WTC11 (cell line): Measurements from ENCODE around the gene CAPNS1. TPM values are rescaled to one million over a fixed set of nuclear protein-coding genes. Genes with fewer than 3 reads are reported as not detected.

Source experiments
- ATAC-seq: fragments of 200-7000 bp; cut with Tn5 transposase; 2 replicates; pipeline ENCODE4 v1.10.0; 2021; ENCODE audit warnings: mild to moderate bottlenecking, moderate library complexity
- CTCF ChIA-PET: fragments of 300-600 bp; sonication (Branson Sonifier 250); formaldehyde crosslinking; loops from one replicate; lab custom pipeline; 2021; ENCODE audit warnings: antibody characterized with exemption; lab: Charles Lee
- POLR2A ChIA-PET: fragments of 350-600 bp; sonication (Branson Sonifier 250); formaldehyde crosslinking; loops from one replicate; lab custom pipeline; 2021; ENCODE audit warnings: antibody characterized with exemption; lab: Charles Lee
- DNase-seq: peaks from one replicate; pipeline ENCODE4 v3.0.0; 2021; ENCODE audit warnings: low spot score
- H3K27ac Mint-ChIP-seq: 2 replicates; pipeline ENCODE4 v1.8.0; 2021; ENCODE audit warnings: mixed read lengths
- H3K27me3 Mint-ChIP-seq: 2 replicates; pipeline ENCODE4 v1.8.0; 2021; ENCODE audit warnings: low read depth, mild to moderate bottlenecking, moderate library complexity, mixed read lengths
- H3K36me3 Mint-ChIP-seq: 2 replicates; pipeline ENCODE4 v1.8.0; 2021; ENCODE audit warnings: mixed read lengths
- H3K4me1 Mint-ChIP-seq: 2 replicates; pipeline ENCODE4 v1.8.0; 2022; ENCODE audit warnings: mixed read lengths
- H3K4me3 Mint-ChIP-seq: 2 replicates; pipeline ENCODE4 v1.8.0; 2021; ENCODE audit warnings: mild to moderate bottlenecking, moderate library complexity, mixed read lengths
- H3K9me3 Mint-ChIP-seq: 2 replicates; pipeline ENCODE4 v1.8.0; 2021; ENCODE audit warnings: mixed read lengths
- HMGA2 ChIP-seq: fragments of 250-450 bp; sonication (Bioruptor Pico); IDR thresholded peaks from 2 replicates; pipeline ENCODE4 v1.4.0; 2021; ENCODE audit warnings: mild to moderate bottlenecking, moderate library complexity
- JUN ChIP-seq: sonication (generic); formaldehyde crosslinking; IDR thresholded peaks from 2 replicates; pipeline ENCODE4 v1.8.0; 2023; ENCODE audit warnings: mild to moderate bottlenecking, missing genetic modification reagents
- MYBL2 ChIP-seq: sonication (generic); formaldehyde crosslinking; IDR thresholded peaks from 2 replicates; pipeline ENCODE4 v1.8.1; 2023; ENCODE audit warnings: mild to moderate bottlenecking, moderate library complexity, missing genetic modification reagents
- NFATC4 ChIP-seq: fragments of 250-450 bp; sonication (Bioruptor Pico); IDR thresholded peaks from 2 replicates; pipeline ENCODE4 v1.9.0; 2021; ENCODE audit warnings: mild to moderate bottlenecking
- TEAD1 ChIP-seq: sonication (generic); formaldehyde crosslinking; IDR thresholded peaks from 2 replicates; pipeline ENCODE4 v1.8.0; 2022; ENCODE audit warnings: mild to moderate bottlenecking, missing genetic modification reagents
- TP53 ChIP-seq: sonication (generic); formaldehyde crosslinking; IDR thresholded peaks from 2 replicates; pipeline ENCODE4 v1.8.1; 2023; ENCODE audit warnings: mild to moderate bottlenecking, missing genetic modification reagents
- total RNA-seq: library from RNA; stranded (reverse); gene quantifications from 3 replicates; pipeline ENCODE4 v1.2.3, GENCODE V29; 2021
- TF ChIP-seq, protein P1 (sequence below): sonication (generic); formaldehyde crosslinking; IDR thresholded peaks from 2 replicates; pipeline ENCODE4 v1.8.1; 2023; ENCODE audit warnings: mild to moderate bottlenecking, missing genetic modification reagents, moderate library complexity
- TF ChIP-seq, protein P2 (sequence below): sonication (generic); formaldehyde crosslinking; IDR thresholded peaks from 2 replicates; pipeline ENCODE4 v1.8.0; 2023; ENCODE audit warnings: mild to moderate bottlenecking, missing genetic modification reagents
- TF ChIP-seq, protein P3 (sequence below): fragments of 250-450 bp; sonication (Bioruptor Pico); IDR thresholded peaks from 2 replicates; pipeline ENCODE4 v1.8.0; 2021; ENCODE audit warnings: mild to moderate bottlenecking
- TF ChIP-seq, protein P4 (sequence below): sonication (generic); formaldehyde crosslinking; IDR thresholded peaks from 2 replicates; pipeline ENCODE4 v1.8.0; 2022; ENCODE audit warnings: mild to moderate bottlenecking, missing genetic modification reagents
- TF ChIP-seq, protein P5 (sequence below): sonication (generic); formaldehyde crosslinking; IDR thresholded peaks from 2 replicates; pipeline ENCODE4 v1.8.1; 2023; ENCODE audit warnings: mild to moderate bottlenecking, missing genetic modification reagents, borderline replicate concordance
- TF ChIP-seq, protein P6 (sequence below): fragments of 250-450 bp; sonication (Bioruptor Pico); IDR thresholded peaks from 2 replicates; pipeline ENCODE4 v1.9.0; 2021; ENCODE audit warnings: mild to moderate bottlenecking
- TF ChIP-seq, protein P7 (sequence below): fragments of 250-450 bp; sonication (Bioruptor Pico); IDR thresholded peaks from 2 replicates; pipeline ENCODE4 v2.1.2; 2022; ENCODE audit warnings: mild to moderate bottlenecking, moderate library complexity
- TF ChIP-seq, protein P8 (sequence below): sonication (generic); formaldehyde crosslinking; IDR thresholded peaks from 2 replicates; pipeline ENCODE4 v1.8.1; 2022; ENCODE audit warnings: missing genetic modification reagents, borderline replicate concordance

Gene CAPNS1
- total RNA-seq, 1 experiment from 2014 or later: 358 TPM

DNA sequence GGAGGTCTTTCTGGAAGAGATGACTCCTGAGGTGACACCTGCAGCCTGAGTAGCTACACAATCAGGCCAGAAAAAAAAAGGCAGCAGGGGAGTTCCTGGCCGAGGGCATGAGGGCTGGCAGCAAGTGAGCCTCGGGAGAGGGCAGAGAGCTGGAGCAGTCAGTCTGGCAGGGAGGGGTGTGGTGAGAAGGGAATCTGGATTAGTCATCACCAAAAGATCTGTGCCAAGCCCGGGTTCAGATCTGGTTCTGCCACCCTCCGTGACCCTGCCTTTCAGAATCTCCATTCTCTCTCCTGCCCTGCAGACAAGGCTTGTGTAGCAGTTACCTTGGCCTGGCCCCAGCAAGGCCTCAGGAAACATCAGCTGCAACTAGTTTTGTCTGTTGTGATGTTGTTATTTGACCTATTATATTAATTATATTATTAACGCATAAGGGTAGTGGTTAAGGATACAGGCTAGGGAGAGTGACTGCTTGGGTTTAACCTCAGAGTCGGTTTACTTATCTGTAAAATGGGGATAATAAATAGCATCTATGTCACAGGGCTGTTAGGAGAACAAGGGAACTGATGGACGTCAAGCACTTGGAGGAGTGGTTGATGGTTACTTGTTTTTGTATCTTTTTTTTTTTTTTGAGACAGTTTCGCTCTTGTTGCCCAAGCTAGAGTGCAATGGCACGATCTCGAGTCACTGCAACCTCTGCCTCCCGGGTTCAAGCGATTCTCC, 2.7 kb upstream of the CAPNS1 start (continued):
- TF ChIP-seq, protein P1, sequence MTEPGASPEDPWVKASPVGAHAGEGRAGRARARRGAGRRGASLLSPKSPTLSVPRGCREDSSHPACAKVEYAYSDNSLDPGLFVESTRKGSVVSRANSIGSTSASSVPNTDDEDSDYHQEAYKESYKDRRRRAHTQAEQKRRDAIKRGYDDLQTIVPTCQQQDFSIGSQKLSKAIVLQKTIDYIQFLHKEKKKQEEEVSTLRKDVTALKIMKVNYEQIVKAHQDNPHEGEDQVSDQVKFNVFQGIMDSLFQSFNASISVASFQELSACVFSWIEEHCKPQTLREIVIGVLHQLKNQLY (CRISPR knock-in tag): no peak
- no peak for TF ChIP-seq NFATC4 (CRISPR knock-in tag)
- TF ChIP-seq, protein P2, sequence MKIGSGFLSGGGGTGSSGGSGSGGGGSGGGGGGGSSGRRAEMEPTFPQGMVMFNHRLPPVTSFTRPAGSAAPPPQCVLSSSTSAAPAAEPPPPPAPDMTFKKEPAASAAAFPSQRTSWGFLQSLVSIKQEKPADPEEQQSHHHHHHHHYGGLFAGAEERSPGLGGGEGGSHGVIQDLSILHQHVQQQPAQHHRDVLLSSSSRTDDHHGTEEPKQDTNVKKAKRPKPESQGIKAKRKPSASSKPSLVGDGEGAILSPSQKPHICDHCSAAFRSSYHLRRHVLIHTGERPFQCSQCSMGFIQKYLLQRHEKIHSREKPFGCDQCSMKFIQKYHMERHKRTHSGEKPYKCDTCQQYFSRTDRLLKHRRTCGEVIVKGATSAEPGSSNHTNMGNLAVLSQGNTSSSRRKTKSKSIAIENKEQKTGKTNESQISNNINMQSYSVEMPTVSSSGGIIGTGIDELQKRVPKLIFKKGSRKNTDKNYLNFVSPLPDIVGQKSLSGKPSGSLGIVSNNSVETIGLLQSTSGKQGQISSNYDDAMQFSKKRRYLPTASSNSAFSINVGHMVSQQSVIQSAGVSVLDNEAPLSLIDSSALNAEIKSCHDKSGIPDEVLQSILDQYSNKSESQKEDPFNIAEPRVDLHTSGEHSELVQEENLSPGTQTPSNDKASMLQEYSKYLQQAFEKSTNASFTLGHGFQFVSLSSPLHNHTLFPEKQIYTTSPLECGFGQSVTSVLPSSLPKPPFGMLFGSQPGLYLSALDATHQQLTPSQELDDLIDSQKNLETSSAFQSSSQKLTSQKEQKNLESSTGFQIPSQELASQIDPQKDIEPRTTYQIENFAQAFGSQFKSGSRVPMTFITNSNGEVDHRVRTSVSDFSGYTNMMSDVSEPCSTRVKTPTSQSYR (CRISPR knock-in tag): no peak
- TF ChIP-seq, protein P3, sequence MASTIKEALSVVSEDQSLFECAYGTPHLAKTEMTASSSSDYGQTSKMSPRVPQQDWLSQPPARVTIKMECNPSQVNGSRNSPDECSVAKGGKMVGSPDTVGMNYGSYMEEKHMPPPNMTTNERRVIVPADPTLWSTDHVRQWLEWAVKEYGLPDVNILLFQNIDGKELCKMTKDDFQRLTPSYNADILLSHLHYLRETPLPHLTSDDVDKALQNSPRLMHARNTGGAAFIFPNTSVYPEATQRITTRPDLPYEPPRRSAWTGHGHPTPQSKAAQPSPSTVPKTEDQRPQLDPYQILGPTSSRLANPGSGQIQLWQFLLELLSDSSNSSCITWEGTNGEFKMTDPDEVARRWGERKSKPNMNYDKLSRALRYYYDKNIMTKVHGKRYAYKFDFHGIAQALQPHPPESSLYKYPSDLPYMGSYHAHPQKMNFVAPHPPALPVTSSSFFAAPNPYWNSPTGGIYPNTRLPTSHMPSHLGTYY (CRISPR knock-in tag): no peak
- TF ChIP-seq, protein P4, sequence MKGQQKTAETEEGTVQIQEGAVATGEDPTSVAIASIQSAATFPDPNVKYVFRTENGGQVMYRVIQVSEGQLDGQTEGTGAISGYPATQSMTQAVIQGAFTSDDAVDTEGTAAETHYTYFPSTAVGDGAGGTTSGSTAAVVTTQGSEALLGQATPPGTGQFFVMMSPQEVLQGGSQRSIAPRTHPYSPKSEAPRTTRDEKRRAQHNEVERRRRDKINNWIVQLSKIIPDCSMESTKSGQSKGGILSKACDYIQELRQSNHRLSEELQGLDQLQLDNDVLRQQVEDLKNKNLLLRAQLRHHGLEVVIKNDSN (CRISPR knock-in tag): no peak
- TF ChIP-seq, protein P5, sequence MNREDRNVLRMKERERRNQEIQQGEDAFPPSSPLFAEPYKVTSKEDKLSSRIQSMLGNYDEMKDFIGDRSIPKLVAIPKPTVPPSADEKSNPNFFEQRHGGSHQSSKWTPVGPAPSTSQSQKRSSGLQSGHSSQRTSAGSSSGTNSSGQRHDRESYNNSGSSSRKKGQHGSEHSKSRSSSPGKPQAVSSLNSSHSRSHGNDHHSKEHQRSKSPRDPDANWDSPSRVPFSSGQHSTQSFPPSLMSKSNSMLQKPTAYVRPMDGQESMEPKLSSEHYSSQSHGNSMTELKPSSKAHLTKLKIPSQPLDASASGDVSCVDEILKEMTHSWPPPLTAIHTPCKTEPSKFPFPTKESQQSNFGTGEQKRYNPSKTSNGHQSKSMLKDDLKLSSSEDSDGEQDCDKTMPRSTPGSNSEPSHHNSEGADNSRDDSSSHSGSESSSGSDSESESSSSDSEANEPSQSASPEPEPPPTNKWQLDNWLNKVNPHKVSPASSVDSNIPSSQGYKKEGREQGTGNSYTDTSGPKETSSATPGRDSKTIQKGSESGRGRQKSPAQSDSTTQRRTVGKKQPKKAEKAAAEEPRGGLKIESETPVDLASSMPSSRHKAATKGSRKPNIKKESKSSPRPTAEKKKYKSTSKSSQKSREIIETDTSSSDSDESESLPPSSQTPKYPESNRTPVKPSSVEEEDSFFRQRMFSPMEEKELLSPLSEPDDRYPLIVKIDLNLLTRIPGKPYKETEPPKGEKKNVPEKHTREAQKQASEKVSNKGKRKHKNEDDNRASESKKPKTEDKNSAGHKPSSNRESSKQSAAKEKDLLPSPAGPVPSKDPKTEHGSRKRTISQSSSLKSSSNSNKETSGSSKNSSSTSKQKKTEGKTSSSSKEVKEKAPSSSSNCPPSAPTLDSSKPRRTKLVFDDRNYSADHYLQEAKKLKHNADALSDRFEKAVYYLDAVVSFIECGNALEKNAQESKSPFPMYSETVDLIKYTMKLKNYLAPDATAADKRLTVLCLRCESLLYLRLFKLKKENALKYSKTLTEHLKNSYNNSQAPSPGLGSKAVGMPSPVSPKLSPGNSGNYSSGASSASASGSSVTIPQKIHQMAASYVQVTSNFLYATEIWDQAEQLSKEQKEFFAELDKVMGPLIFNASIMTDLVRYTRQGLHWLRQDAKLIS (CRISPR knock-in tag): no peak

DNA sequence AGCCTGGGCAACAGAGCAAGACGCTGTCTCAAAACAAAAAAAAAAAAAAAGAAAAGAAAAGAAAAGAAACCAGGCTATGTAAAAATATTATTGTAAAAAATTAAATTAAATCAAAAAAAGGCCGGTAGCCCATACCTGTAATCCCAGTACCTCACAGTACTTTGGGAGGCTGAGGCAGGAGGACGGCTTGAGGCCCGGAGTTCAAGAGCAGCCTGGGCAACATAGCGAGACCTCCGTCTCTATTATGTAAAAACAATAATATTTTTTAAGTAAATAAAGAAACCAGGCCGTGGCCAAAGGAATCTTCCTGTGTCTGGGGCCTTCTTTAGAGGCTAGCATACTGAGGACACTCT, 770 bp upstream of the CAPNS1 start:
- DNase-seq: no peak
- no peak for ATAC-seq
- Mint-ChIP-seq H3K4me1 (peaks cover 14% of the 10 kb centered on the region), H3K9me3 (no peaks in the 10 kb centered on the region), H3K36me3 (peaks cover 16% of the 10 kb centered on the region), H3K27me3 (peaks cover 8% of the 10 kb centered on the region), H3K4me3 (peak overlapping the region; percentile 99), H3K27ac (peak overlapping the region; percentile 87; the same call in 1 of the 2 replicates)
- POLR2A ChIA-PET: interaction anchor here (0.7 kb wide), 1 partner anchor 437 kb away, joined by 4 read pairs; no protein-coding TSS in a partner anchor
- CTCF ChIA-PET: interaction anchor here (1.0 to 2.0 kb wide), 2 partner anchors 11 kb away, joined by 3 to 18 read pairs; no protein-coding TSS in a partner anchor
- TF ChIP-seq, protein P6, sequence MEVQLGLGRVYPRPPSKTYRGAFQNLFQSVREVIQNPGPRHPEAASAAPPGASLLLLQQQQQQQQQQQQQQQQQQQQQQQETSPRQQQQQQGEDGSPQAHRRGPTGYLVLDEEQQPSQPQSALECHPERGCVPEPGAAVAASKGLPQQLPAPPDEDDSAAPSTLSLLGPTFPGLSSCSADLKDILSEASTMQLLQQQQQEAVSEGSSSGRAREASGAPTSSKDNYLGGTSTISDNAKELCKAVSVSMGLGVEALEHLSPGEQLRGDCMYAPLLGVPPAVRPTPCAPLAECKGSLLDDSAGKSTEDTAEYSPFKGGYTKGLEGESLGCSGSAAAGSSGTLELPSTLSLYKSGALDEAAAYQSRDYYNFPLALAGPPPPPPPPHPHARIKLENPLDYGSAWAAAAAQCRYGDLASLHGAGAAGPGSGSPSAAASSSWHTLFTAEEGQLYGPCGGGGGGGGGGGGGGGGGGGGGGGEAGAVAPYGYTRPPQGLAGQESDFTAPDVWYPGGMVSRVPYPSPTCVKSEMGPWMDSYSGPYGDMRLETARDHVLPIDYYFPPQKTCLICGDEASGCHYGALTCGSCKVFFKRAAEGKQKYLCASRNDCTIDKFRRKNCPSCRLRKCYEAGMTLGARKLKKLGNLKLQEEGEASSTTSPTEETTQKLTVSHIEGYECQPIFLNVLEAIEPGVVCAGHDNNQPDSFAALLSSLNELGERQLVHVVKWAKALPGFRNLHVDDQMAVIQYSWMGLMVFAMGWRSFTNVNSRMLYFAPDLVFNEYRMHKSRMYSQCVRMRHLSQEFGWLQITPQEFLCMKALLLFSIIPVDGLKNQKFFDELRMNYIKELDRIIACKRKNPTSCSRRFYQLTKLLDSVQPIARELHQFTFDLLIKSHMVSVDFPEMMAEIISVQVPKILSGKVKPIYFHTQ (CRISPR knock-in tag): no peak
- no peak for TF ChIP-seq JUN
- TF ChIP-seq TP53 (CRISPR knock-in tag): no peak
- TF ChIP-seq, protein P7, sequence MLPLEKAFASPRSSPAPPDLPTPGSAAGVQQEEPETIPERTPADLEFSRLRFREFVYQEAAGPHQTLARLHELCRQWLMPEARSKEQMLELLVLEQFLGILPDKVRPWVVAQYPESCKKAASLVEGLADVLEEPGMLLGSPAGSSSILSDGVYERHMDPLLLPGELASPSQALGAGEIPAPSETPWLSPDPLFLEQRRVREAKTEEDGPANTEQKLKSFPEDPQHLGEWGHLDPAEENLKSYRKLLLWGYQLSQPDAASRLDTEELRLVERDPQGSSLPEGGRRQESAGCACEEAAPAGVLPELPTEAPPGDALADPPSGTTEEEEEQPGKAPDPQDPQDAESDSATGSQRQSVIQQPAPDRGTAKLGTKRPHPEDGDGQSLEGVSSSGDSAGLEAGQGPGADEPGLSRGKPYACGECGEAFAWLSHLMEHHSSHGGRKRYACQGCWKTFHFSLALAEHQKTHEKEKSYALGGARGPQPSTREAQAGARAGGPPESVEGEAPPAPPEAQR (CRISPR knock-in tag): no peak
- no peak for TF ChIP-seq HMGA2
- TF ChIP-seq MYBL2 (CRISPR knock-in tag): no peak
- TF ChIP-seq, protein P4 (CRISPR knock-in tag): no peak
- TF ChIP-seq, protein P8, sequence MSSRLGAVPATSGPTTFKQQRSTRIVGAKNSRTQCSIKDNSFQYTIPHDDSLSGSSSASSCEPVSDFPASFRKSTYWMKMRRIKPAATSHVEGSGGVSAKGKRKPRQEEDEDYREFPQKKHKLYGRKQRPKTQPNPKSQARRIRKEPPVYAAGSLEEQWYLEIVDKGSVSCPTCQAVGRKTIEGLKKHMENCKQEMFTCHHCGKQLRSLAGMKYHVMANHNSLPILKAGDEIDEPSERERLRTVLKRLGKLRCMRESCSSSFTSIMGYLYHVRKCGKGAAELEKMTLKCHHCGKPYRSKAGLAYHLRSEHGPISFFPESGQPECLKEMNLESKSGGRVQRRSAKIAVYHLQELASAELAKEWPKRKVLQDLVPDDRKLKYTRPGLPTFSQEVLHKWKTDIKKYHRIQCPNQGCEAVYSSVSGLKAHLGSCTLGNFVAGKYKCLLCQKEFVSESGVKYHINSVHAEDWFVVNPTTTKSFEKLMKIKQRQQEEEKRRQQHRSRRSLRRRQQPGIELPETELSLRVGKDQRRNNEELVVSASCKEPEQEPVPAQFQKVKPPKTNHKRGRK (CRISPR knock-in tag): no peak
- TF ChIP-seq TEAD1: no peak
